Liver (tissue), 3 donors: ENCODE data around the gene ADK.

Source experiments
- ATF3 ChIP-seq: IDR thresholded peaks from 2 replicates; pipeline ENCODE4 v1.6.1; 2016; ENCODE audit warnings: antibody characterized with exemption
- EGR1 ChIP-seq, 2 donors: IDR thresholded peaks; 2 replicates each; pipeline ENCODE4 v1.6.1; 2016 to 2018; ENCODE audit warnings: antibody characterized with exemption in 2 of 2, low read depth in 2 of 2
- HNF4A ChIP-seq, 2 donors: conservative IDR thresholded peaks; 2 replicates each; pipeline ENCODE4 v1.6.1; 2016; ENCODE audit warnings: antibody characterized with exemption in 2 of 2, mild to moderate bottlenecking in 2 of 2
- HNF4G ChIP-seq: IDR thresholded peaks from 2 replicates; pipeline ENCODE4 v1.6.1; 2016; ENCODE audit warnings: antibody characterized with exemption
- JUND ChIP-seq, 2 donors: IDR thresholded peaks; 2 replicates each; pipeline ENCODE4 v1.6.1; 2016; ENCODE audit warnings: antibody characterized with exemption in 2 of 2
- NR2F2 ChIP-seq: IDR thresholded peaks from 2 replicates; pipeline ENCODE4 v1.6.1; 2016; ENCODE audit warnings: antibody characterized with exemption
- RAD21 ChIP-seq, 2 donors: IDR thresholded peaks; 2 replicates each; pipeline ENCODE4 v1.6.1; 2016; ENCODE audit warnings: antibody characterized with exemption in 2 of 2, mild to moderate bottlenecking in 2 of 2
- RXRA ChIP-seq, 2 donors: IDR thresholded peaks; 2 replicates each; pipeline ENCODE4 v1.6.1; 2017 to 2018; ENCODE audit warnings: antibody characterized with exemption in 2 of 2, mild to moderate bottlenecking in 1 of 2
- TAF1 ChIP-seq: conservative IDR thresholded peaks from 2 replicates; pipeline ENCODE4 v1.6.1; 2016; ENCODE audit warnings: antibody characterized with exemption, mild to moderate bottlenecking
- YY1 ChIP-seq: IDR thresholded peaks from 2 replicates; pipeline ENCODE4 v1.6.1; 2016; ENCODE audit warnings: antibody characterized with exemption, mild to moderate bottlenecking
- ZBTB33 ChIP-seq: IDR thresholded peaks from 2 replicates; pipeline ENCODE4 v1.6.1; 2016; ENCODE audit warnings: antibody characterized with exemption
- TF ChIP-seq, protein P1 (sequence below): fragments of 150-350 bp; IDR thresholded peaks from 2 replicates; pipeline ENCODE4 v1.5.1; 2017; ENCODE audit warnings: improper control_type of control experiment, low read depth, low read length; ENCODE audit not compliant: missing input control
- TF ChIP-seq, protein P2 (sequence below): IDR thresholded peaks from 2 replicates; pipeline ENCODE4 v1.6.1; 2016; ENCODE audit warnings: antibody characterized with exemption
- donor health status: healthy.
- donor health status: healthy.

DNA sequence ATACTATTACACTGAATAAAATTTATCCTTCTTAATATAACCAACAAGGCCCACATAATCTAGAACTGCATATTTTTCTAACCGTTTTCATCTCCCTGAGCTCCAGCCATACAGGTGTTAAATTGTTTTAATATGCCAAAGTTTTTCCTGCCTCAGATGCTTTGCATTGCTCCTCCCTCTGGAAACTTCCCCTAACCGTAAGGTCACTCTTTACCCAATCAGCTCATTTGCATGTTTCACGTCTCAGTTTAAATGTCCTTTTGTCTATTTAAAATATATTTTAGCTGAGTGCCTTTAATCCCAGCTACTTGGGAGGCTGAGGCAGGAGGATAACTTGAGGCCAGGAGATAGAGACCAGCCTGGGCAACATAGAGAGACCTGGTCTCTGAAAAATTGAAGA lies 228.5 kb downstream of the ADK start:
- TF ChIP-seq RAD21 (IDR thresholded peaks at IDR 0.05) (no peak), ATF3 (no peak), RXRA (IDR thresholded peaks at IDR 0.05) (no peak), HNF4A (conservative IDR thresholded peaks at IDR 0.05) (no peak), NR2F2 (no peak), JUND (IDR thresholded peaks at IDR 0.05) (no peak), HNF4G (no peak), YY1 (no peak), ZBTB33 (no peak), TAF1 (no peak), EGR1 (IDR thresholded peaks at IDR 0.05; ENCODE audit: low read depth in 2 of 2) (no peak)
- TF ChIP-seq, protein P1, sequence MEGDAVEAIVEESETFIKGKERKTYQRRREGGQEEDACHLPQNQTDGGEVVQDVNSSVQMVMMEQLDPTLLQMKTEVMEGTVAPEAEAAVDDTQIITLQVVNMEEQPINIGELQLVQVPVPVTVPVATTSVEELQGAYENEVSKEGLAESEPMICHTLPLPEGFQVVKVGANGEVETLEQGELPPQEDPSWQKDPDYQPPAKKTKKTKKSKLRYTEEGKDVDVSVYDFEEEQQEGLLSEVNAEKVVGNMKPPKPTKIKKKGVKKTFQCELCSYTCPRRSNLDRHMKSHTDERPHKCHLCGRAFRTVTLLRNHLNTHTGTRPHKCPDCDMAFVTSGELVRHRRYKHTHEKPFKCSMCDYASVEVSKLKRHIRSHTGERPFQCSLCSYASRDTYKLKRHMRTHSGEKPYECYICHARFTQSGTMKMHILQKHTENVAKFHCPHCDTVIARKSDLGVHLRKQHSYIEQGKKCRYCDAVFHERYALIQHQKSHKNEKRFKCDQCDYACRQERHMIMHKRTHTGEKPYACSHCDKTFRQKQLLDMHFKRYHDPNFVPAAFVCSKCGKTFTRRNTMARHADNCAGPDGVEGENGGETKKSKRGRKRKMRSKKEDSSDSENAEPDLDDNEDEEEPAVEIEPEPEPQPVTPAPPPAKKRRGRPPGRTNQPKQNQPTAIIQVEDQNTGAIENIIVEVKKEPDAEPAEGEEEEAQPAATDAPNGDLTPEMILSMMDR = no peak
- TF ChIP-seq, protein P2, sequence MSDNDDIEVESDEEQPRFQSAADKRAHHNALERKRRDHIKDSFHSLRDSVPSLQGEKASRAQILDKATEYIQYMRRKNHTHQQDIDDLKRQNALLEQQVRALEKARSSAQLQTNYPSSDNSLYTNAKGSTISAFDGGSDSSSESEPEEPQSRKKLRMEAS = no peak
